Measurements from ENCODE around the gene C10orf95.
"Not testable (repeated sequence)": the region's sequence is repeated elsewhere in the genome, so short reads cannot be mapped to it uniquely, and the experiment has no call there.

Gene C10orf95

DNA sequence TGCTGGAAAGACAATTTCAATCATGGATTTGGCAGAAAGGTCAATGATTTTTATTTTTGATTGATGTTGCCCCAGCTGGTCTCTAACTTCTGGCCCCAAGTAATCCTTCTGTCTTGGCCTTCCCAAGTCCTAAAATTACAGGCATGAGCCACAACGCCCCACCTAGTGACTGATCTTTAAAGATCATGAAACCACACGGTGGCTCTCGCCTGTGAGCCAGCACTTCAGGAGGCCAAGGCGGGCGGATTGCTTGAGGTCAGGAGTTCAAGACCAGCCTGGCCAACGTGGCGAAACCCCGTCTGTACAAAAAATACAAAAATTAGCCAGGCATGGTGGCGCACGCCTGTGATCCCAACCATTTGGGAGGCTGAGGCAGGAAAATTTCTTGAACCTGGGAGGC, 12.6 kb upstream of the C10orf95 start:
- no peak for DNase-seq

DNA sequence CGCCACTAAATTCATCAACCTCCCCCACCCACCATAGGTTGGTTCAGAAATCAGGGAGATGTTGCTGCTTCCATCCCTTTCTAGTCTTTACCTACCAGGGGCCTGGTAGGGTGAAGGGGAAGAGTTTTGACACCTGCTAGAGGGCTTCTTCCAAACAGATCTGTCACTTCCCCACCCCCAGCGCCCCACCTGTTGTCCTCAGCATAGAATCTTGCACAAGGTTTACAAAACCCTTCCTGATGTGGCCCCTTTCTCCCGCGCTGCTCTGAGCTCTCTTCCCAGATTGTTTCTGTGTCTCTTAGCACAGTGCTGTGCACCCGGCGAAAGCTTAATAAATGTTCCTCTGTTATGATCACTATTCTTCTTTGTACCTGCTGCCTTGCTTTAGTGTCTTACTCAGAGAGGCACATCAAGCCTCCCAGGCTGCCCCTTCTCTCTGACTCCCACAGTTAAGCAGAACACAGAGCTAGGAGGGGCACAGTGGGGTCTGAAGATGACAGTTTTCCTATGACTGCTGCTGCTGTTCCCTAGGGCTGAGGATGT, 11.2 kb upstream of the C10orf95 start:
- DNase-seq = no peak

DNA sequence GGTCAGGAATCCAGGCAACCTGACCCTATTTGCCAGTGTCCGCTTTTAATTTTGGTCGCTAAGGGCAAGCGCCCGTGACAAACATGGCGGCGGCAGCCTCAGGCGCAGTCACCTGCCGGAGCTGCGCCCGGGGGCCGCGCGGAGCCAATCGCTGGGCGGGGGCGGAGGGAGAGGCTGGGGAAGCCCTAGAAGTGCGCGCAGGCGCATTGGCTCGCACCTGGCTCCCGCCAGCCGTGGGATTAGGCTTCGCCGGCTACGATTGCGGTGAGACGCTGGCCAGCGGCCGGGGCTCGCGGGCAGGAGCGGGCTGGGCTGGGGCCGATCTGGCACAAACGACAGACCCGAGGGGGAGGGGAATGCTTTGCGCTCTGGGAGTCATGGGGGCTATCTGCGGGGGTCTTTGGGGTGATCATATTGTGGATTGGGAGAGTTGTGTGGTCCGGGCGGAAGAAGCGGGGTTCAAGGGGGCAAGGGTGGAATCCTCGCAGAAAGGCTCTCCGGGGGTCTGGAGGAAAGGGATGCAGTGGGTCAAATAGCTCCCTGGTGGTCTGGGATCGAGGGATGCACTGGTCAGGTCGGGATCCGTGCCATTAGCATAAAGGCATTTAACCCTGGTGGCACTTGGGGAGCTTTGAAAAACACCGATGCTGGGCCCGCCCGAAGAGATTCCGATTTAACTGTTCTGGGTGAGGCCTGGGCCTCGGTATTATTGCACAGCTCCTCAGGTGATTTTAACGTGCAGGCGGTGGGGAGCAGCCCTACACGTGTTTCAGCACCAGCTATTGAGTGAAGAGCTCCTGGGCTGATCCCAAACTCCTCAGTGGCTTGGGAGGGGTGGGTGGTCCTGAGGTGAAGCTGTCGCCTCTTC, 10.1 kb upstream of the C10orf95 start:
- peak; percentile 75 for DNase-seq

DNA sequence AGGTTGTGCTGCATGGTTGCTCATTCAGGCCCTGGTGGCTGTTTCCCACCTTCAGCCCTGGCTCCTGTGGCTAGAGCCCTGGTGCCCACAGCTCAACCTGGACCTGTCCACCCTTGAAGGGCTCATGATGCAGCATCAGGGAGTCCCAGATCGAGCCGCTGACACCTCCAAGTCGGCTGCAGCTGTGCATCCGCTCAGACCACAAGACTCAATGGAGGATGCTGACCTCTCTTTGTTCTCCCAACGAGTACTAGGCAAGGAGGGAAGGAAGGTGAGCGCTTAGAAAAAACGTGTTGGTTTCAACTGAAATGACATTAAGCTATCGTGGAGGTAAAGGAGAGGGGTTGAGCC, 9.5 kb upstream of the C10orf95 start:
- no peak for DNase-seq

DNA sequence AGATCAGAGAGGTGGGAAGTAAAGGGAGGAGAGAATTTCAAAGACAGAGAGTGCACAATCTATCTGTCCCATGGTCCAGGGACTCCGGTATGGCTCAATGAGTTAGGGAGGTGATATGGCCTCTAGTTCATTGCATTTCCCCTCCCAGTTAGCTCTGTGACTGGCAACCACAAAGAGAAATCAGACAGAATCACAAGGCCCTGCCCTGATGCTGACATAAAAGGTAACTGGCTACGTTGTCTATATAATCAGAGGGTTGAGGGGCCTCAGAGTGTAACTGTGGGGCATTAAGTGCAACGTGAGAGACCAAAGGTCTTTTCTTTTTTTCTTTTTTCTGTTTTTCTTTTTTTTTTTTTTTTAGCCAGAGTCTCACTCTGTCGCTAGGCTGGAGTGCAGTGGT, 7.3 kb upstream of the C10orf95 start:
- DNase-seq = no peak

DNA sequence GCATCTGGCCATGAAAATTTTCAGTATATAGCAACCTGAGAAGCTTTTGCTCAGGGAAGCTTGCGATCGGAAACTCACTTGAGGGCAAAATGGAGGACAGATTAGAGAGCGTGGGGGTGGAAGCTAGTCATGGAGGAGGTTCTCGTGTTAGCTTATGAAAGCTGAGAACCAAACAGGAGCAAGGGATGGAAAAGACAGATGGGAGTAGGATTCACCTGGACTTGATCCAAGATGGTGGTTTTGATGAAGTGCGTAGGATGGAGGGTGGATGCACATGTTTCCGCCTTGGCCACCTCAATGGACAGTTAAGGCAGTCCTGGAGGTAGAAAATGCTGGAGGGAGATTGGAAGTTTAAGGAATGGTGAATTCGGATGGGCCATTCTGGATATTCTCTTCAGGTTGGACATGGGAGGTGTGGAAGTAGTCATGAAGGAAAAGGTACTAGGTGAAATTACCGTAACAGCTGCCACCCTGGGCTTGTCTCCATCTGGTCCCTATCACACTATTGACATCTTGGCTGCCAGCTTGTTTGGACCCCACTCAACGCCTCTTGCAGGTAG, 6.3 kb upstream of the C10orf95 start:
- no peak for DNase-seq

DNA sequence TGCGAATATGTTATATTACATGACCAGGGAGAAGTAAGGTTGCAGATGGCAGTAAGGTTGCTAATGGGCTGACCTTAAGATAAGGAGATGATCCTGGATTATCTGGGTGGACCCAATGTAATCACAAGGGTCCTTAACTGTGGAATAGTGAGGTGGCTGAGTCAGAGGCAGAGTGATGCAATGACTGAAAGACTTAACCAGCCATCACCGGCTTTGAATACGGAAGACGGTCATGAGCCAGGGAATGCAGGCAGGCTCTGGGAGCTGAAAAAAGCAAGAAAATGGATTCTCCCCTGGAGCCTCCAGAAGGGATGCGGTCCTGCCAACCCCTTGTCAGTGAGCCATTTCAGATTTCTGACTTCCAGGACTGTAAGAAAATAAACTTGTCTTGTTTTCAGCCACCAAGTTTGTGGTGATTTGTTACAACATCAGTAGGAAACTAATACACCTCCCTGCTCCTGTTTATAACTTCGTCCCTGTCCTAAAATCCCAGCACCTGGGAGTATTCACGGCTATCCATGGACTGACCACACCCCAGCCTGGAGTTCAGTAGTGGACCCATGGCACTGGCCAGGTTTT, 4.6 kb upstream of the C10orf95 start:
- DNase-seq = peak; percentile 81

DNA sequence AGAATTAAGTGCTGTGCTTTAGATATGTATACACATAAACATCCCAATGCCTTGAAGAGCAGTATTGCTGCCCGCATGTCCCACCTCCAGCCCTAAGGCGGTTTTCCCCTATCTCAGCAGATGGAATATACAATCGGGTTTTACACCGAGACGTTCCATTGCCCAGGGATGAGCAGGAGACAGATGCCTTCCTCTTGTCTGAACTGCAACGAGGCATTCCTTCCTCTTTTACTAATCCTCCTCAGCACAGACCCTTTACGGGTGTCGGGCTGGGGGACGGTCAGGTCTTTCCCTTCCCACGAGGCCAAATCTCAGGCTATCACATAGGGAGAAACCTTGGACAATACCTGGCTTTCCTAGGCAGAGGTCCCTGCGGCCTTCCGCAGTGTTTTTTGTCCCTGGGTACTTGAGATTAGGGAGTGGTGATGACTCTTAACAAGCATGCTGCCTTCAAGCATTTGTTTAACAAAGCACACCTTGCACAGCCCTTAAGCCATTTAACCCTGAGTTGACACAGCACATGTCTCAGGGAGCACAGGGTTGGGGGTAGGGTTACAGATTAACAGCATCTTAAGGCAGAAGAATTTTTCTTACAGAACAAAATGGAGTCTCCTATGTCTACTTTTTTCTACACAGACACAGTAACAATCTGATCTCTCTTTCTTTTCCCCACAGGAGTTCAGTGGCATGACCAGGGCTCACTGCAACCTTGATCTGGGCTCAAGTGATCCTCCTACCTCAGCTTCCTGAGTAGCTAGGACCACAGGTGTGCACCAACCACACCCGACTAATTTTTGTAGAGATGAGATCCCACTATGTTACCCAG, 3.5 kb upstream of the C10orf95 start:
- not testable (repeated sequence) for DNase-seq

DNA sequence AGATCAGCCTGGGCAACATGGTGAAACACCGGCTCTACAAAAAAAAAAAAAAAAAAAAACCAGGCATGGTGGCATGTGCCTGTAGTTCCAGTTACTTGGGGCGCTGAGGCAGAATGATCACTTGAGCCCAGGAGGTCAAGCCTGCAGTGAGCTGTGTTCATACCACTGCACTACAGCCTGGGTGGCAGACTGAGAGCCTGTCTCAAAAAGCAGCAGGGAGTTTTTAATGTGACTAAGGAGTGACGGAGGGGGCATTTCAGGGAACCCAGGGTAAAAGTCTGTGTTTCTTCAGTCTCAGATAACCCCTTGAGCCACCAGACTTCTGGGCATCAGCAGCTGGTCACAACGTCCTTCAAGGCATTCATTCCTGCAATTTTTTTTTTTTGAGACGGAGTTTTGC, 2.2 kb upstream of the C10orf95 start:
- no peak for DNase-seq

DNA sequence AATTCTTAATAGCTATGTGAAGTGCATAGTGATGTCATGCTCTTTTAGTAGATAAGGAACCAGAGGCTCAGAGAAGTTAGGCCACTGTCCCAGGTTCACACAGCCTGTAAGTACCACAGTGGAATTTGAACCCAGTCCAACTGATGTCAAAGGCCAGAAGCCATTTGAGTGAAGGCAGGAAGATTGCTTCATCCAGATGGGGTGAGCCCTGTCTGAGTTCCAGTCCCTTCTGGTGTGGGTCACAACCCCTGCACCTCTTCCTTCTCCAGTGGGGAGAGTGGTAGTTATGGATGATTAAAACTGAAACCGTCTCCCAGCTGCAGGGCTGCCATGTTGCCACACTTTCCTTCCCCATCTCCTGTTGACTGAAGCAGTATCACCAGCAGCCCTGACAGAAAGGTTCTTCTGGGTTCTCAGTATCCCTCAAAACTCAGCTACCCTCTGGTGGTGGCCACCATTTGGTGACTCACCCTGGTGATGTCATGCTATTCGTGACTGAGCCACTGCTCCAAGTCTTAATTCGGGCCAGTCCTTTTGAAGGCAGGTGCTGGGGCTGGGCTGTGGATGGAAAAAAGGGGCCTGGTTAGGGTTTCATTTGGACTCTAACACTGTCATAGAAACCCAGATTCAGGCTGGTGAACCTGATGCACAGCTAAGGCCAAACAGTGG, 1.5 kb upstream of the C10orf95 start:
- peak; percentile 55 for DNase-seq

DNA sequence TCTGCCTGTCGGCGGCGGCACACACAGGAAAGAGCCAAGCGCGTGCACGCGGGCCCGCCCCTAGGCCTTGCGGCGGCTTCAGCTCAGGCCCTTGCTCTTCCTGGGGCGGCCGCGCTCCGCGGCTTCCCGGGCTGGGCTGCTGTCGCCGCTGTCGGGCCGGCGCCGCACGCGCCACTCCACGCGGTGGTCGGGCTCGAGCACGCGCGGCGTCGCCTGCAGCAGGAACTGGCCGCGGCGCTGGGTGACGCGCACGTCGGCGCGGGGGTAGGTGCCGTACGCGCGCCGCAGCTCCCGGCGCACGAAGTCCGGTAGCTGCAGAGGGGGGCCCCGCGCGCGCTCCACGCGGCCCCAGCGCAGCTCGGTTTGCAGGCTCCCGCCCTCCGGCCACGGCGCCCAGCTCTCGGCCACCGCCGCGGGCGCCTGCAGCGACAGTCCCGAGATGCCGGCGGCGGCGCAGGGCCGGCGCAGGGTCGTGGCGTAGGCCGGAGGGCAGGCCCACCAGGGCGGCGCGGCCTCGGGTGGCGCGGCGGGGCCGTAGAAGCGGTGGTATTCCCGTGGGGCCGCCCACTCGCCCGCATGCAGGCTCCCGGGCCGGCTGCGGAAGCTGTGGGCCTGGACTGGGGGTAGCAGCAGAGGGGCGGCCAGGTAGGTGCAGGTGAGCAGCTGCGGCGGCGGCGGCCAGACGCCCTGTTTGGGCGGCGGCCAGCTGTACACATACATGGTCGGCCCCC, 804 bp downstream of the C10orf95 start:
- peak; percentile 75 for DNase-seq

DNA sequence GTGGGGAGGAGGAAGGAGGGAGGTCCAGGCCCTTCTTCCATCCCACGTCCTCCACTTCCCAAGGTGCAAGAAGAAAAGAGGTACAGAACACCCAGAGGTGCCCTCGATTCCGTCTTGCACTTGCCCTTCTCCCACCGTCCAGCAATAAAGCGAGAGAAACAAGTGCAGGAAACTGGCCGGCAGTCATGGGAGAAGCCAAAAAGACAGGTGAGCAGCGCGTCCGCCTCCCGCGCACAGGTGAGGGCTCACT, 1.3 kb downstream of the C10orf95 start:
- no peak for DNase-seq

DNA sequence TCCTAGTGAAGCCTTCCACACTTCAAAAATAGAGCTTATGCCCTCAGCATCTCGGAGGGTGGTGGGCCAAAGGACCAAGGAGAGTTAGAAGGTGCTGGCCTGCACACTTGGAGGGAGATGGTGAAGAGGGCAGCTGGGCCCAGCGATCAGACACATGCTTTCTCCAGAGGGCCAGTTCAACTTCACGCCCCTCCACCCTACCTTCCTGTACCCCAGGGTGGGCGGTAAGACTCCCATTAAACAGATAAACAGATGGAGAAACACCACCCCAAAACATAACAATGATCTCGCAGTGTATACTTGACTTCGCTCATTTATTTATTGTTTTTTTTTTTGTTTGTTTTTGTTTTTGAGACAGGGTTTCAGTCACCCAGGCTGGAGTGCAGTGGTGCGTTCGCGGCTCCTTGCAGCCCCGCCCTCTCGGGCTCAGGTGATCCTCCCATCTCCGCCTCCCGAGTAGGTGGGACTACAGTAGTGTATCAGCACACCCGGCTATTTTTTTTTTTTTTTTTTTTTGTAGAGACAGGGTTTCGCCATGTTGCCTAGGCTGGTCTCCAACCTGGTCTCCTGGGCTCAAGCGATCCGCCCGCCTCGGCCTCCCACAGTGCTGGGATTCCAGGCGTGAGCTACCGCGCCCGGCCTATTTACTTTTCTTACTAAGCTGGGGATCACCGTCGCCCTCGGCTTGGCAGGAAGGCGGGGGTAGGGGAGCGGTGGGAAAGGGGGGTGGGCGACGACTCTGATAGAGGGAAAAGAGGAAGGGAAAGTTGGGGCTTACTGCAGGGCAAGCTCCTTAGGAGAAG, 1.8 kb downstream of the C10orf95 start:
- peak; percentile 37 for DNase-seq

DNA sequence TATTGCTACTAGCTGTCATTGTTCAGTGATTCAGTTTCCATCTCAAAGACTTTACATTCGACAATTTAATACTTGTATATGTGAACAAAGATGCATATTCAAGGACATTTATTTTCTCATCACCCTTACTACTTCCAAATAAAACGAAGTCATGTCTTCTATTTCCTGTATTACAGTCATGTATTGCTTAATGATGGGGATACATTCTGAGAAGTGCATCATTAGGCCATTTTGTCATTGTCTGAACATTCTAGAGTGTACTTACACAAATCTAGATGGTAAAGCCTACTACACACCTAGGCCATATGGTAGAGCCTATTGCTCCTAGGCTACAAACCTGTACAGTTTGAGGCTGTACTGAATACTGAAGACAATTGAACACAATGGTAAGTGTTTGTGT, 6.5 kb downstream of the C10orf95 start:
- DNase-seq = no peak

DNA sequence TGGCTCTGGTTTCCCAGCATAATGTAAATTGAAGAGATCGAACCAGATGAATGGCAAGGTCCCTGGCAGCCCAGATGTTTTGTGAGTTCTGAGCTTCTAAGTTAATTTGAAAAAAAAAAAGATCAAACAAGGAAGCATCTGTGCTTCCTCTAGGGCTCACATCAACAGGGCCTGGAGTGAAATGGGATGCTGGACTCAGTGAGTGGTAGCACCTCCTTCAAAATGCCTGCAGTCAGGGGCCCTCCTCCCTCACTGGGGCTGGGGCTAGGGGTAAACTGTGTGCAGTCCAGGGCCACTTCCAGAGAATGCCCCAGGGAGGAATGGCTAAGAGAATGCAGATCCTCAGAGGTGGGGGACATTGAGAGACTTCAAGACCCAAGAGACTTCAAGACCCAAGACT, 13.0 kb downstream of the C10orf95 start:
- no peak for DNase-seq

DNA sequence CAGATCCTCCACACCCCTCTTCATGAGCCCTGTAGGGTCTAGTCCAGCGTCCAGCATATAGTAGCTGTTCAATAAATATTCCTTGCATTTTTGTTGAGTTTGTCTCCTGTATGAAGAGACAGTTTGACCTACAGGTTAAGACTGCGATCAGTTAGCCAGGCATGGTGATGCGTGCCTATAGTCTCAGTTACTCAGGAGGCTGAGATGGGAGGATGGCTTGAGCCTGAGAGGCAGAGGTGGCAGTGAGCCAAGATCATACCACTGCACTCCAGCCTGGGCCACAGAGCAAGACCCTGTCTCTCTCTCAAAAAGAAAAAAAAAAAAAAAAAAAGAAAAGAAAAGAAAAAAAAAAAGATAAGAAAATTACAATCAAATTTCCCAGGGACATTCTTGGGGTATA, 13.8 kb downstream of the C10orf95 start:
- no peak for DNase-seq

DNA sequence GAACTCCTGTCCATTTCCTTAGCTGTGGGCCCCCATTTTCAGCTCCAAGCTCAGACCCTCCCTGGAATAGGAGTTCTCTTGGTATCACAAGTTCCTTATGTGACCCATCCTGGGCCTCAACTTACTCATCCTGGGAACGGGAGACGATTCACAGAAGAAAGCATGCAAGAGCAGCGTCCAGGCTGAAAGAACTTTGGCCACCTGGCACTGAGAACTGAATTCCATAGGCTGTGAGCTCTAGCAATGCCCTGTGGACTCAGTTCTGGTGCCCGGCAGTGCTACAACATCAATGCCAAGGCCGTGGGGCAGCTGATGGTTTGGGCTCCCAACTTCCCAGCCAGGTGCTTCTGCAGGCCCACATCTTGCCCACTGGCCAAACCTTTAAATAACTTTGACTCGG, 15.0 kb downstream of the C10orf95 start:
- no peak for DNase-seq

DNA sequence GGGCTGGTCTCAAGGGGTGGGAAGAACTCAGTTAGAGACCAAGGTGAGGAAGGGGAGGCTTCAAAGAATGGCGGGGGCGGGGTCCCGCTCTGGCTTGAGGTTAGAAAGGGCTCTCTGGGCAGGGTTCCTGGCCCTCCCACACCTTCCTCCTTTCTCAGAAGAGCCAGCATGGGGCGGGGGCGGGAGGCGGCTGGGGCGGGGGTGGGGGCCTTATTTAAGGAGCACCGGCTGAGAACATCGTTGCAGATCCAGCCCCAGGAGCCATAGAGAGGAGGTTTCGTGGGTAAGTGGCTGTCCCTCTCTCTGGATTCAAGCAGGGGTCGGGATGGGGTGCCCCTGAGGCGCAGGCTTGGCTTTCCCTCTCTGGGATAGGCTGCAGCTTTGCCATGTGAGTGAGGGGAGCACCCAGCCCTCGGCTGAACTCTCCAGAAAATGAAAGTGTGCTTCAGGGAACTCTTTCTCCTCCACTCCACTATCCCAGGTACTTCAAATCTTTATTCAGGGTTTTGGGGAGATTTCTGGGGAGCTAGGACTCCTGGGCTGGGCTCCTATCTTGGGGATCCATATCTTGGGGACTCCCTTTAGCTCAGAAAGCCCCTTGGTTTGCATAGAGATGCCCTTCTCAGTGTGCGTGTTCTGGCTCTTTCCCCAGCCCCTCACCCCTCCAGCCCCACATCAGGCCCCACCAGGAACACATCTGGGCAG, 15.7 kb downstream of the C10orf95 start:
- DNase-seq = no peak

DNA sequence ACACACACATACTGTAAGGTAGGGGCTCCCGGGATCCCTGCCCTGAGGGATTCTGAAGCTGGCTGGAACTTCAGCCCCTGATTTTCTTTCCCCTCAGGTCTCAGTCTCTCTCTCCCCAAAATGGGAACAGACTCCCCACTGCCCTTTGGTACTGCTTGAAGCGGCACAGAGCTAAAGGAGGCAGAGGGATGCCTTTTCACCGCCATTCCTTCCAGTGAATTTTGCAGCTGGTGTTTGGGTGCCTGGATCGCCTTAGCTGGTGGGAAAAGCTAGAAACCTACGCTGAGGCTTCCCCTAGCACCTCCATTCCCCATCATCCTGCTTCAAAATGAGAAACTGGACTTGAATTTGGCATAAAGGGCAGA, 16.2 kb downstream of the C10orf95 start:
- DNase-seq = no peak

DNA sequence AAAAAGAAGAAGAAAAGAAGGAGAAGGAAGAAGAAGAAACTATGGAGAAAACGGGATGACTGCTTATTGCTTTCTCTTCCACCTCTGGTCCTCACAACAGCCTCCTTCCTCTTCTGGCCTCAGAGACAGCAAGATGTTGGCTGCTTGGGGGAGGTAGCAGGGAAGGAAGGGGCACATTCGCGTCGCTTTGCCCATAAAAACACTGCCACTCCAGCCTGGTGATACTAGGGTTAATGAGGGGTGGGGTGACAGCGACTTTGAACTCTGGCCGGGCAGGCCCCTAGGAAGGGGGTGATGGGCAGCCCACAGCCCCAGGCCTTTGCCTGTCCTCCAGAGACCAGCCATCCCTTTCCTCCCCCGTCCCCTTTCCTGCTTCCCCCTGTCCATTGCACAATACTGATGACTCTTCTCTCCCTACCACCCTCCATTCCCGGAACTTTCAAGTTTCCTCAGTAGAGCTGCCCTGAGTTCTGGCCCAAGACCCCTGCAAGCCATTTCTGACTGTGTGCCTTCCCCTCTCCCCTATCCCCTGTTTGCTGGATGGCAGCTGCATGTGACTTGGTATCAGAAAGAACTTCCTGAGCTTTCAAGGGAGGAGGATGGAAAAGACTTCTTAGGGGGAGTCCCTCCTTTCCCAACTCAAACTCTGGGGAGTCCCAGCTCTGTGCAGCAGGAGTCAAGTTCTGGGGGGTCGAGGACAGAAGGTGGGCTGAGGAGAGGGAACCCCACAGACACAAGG, 16.8 kb downstream of the C10orf95 start:
- DNase-seq = peak; percentile 75

Data from fibroblast of skin of right quadriceps (primary cell).